K562 (cell line): ENCODE data around the gene SYPL2. TPM values are rescaled to one million over a fixed set of nuclear protein-coding genes. Genes with fewer than 3 reads are reported as not detected.

Experiments
- ATAC-seq: fragments of 200-7000 bp; cut with Tn5 transposase; 3 replicates; pipeline ENCODE4 v1.9.1; 2020; ENCODE audit warnings: moderate library complexity
- BruUV-seq: library from RNA; stranded (reverse); fragments of 400-500 nt; replicated peaks from 2 replicates; lab custom pipeline; 2021; lab: Mats Ljungman, UMichigan
- CTCF ChIA-PET: fragments of 300-600 bp; formaldehyde crosslinking; extraction: SDS; loops from one replicate; lab custom pipeline; 2021; ENCODE audit warnings: low intra/inter-chr PET ratio; lab: Yijun Ruan, JAX
- POLR2A ChIA-PET: fragments of 300-600, 350-650 bp; sonication (Branson Sonifier 250); formaldehyde crosslinking; extraction: SDS; loops from one replicate; lab custom pipeline; 2021; ENCODE audit warnings: antibody characterized with exemption, inconsistent platforms; lab: Yijun Ruan, JAX
- DNase-seq, 4 experiments: peaks; one replicate each; pipeline versions ENCODE4 v3.0.0 to v3.0.0-alpha.2; 2011 to 2018; ENCODE audit warnings: low spot score in 3 of 4, mixed read lengths in 3 of 4; ENCODE audit errors: extremely low read depth in 1 of 4
- FAIRE-seq: peaks from 2 replicates; lab custom pipeline; 2011; peaks lifted over from hg19 to GRCh38; lab: Jason Lieb, UNC
- H2AFZ ChIP-seq: 2 replicates; pipeline ENCODE4 v1.6.0; 2011; ENCODE audit warnings: low read depth, low read length, control low read depth, inconsistent platforms
- H3K27ac ChIP-seq: fragments of 200-600 bp; 3 replicates; pipeline ENCODE4 v1.8.0; 2011; ENCODE audit warnings: low read depth, mild to moderate bottlenecking, control low read depth, inconsistent platforms, low read length, moderate library complexity, mixed read lengths; ENCODE audit errors: extremely low read depth
- H3K27me3 ChIP-seq, 2 experiments: fragments of 300-600 bp in 1 of 2; 2 replicates in 1 of 2; 3 replicates in 1 of 2; pipeline versions ENCODE4 v1.6.0 to v1.8.0; 2011; ENCODE audit warnings: inconsistent platforms in 2 of 2, low read length in 2 of 2, mild to moderate bottlenecking in 1 of 2, mixed read lengths in 1 of 2, moderate library complexity in 1 of 2; ENCODE audit not compliant: control insufficient read depth in 2 of 2, insufficient read depth in 2 of 2
- H3K36me3 ChIP-seq: fragments of 300-600 bp; 3 replicates; pipeline ENCODE4 v1.8.0; 2011; ENCODE audit warnings: mild to moderate bottlenecking, low read length, inconsistent platforms; ENCODE audit not compliant: control insufficient read depth, insufficient read depth
- H3K4me1 ChIP-seq, 2 experiments: fragments of 200-600 bp in 1 of 2; replicated peaks in 1 of 2; 2 replicates in 1 of 2; 3 replicates in 1 of 2; pipeline versions ENCODE4 v1.5.1 to v1.8.0; 2011; ENCODE audit warnings: inconsistent platforms in 2 of 2, low read length in 2 of 2, mild to moderate bottlenecking in 1 of 2, mixed read lengths in 1 of 2, moderate library complexity in 1 of 2; ENCODE audit not compliant: control insufficient read depth in 2 of 2, insufficient read depth in 2 of 2
- H3K4me2 ChIP-seq: 2 replicates; pipeline ENCODE4 v1.6.1; 2011; ENCODE audit warnings: low read length, control low read depth, inconsistent platforms, mixed read lengths; ENCODE audit not compliant: insufficient read depth
- H3K4me3 ChIP-seq: fragments of 200-600 bp; sonication (generic), shearing (Covaris generic); 2 replicates; pipeline ENCODE4 v1.5.1; 2016; ENCODE audit warnings: control low read depth, inconsistent platforms
- H3K79me2 ChIP-seq: fragments of 200-600 bp; 3 replicates; pipeline ENCODE4 v1.8.0; 2011; ENCODE audit warnings: low read length, inconsistent platforms; ENCODE audit not compliant: control insufficient read depth, insufficient read depth
- H3K9ac ChIP-seq, 2 experiments: 2 replicates each; pipeline versions ENCODE4 v1.6.0 to v1.6.1; 2011; ENCODE audit warnings: low read depth in 2 of 2, low read length in 2 of 2, control low read depth in 1 of 2, inconsistent platforms in 1 of 2, mild to moderate bottlenecking in 1 of 2, mixed read lengths in 1 of 2; ENCODE audit not compliant: insufficient read depth in 1 of 2
- H3K9me1 ChIP-seq: one replicate; pipeline ENCODE4 v1.6.0; 2011; ENCODE audit warnings: inconsistent platforms, mild to moderate bottlenecking, low read length, moderate library complexity; ENCODE audit not compliant: control insufficient read depth, insufficient read depth
- H3K9me3 ChIP-seq: replicated peaks from 2 replicates; pipeline ENCODE4 v1.5.1; 2011; ENCODE audit warnings: low read depth, low read length, inconsistent platforms; ENCODE audit not compliant: control insufficient read depth, insufficient read depth
- H4K20me1 ChIP-seq: replicated peaks from 2 replicates; pipeline ENCODE4 v1.6.1; 2011; ENCODE audit warnings: low read length, inconsistent platforms, mixed read lengths; ENCODE audit not compliant: control insufficient read depth, insufficient read depth
- ARID1B ChIP-seq: fragments of 450-650 bp; IDR thresholded peaks from 2 replicates; pipeline ENCODE4 v1.6.1; 2016; ENCODE audit warnings: antibody characterized with exemption, mild to moderate bottlenecking, inconsistent platforms
- BCOR ChIP-seq: fragments of 450-650 bp; IDR thresholded peaks from 2 replicates; pipeline ENCODE4 v1.6.1; 2016
- DPF2 ChIP-seq: fragments of 450-650 bp; IDR thresholded peaks from 2 replicates; pipeline ENCODE4 v1.6.1; 2016
- FOXA3 ChIP-seq, 2 experiments: fragments of 450-650 bp in 1 of 2; sonication (generic) in 1 of 2; formaldehyde crosslinking; IDR thresholded peaks in 1 of 2; conservative IDR thresholded peaks in 1 of 2; 2 replicates each; pipeline versions ENCODE4 v1.4.0 to v1.8.0; 2020 to 2022; ENCODE audit warnings: mild to moderate bottlenecking in 2 of 2, missing genetic modification reagents in 1 of 2
- GTF2E2 ChIP-seq: fragments of 200-800 bp; sonication (Bioruptor generic); IDR thresholded peaks from 2 replicates; pipeline ENCODE4 v1.6.1; 2016; ENCODE audit warnings: missing genetic modification characterization, missing compliant biosample characterization
- NONO ChIP-seq, 2 experiments: fragments of 200-400 bp in 1 of 2; fragments of 450-650 bp in 1 of 2; formaldehyde crosslinking in 1 of 2; IDR thresholded peaks; 2 replicates each; pipeline ENCODE4 v1.6.1; 2017; ENCODE audit warnings: low read depth in 2 of 2, mild to moderate bottlenecking in 2 of 2, moderate library complexity in 2 of 2, low read length in 1 of 2
- NR1H2 ChIP-seq: sonication (generic); formaldehyde crosslinking; IDR thresholded peaks from 2 replicates; pipeline ENCODE4 v1.4.0; 2020; ENCODE audit warnings: mild to moderate bottlenecking, missing genetic modification reagents
- PHB ChIP-seq: fragments of 250-450 bp; sonication (Bioruptor Pico); IDR thresholded peaks from 2 replicates; pipeline ENCODE4 v1.5.0; 2021
- RBM22 ChIP-seq: fragments of 200-400 bp; formaldehyde crosslinking; IDR thresholded peaks from 2 replicates; pipeline ENCODE4 v1.6.1; 2018; ENCODE audit warnings: low read length, low read depth; ENCODE audit not compliant: poor library complexity, severe bottlenecking
- SMARCC2 ChIP-seq: fragments of 450-650 bp; IDR thresholded peaks from 2 replicates; pipeline ENCODE4 v1.6.1; 2017; ENCODE audit warnings: antibody characterized with exemption, moderate library complexity, mild to moderate bottlenecking, low read depth
- YY1 ChIP-seq, 3 experiments: IDR thresholded peaks; 2 replicates each; pipeline ENCODE4 v1.6.1; 2011; ENCODE audit warnings: low read length in 2 of 3, mild to moderate bottlenecking in 2 of 3, moderate library complexity in 2 of 3, borderline replicate concordance in 1 of 3, control low read depth in 1 of 3, low read depth in 1 of 3; ENCODE audit not compliant: insufficient read depth in 3 of 3, insufficient replicate concordance in 2 of 3, control insufficient read depth in 1 of 3, insufficient read length in 1 of 3; ENCODE audit errors: extremely low read depth in 1 of 3
- ZNF75A ChIP-seq: fragments of 450-650 bp; formaldehyde crosslinking; IDR thresholded peaks from 2 replicates; pipeline ENCODE4 v1.4.0; 2020; ENCODE audit warnings: mild to moderate bottlenecking
- WGBS: fragments of 100-300 bp; shearing (Covaris generic); methylation state at CpG from one replicate; pipeline ENCODE4 v1.1.6; 2016; ENCODE audit warnings: low coverage, mixed read lengths; ENCODE audit not compliant: insufficient coverage; ENCODE audit errors: missing lambda C conversion rate; 5-methylcytosine and 5-hydroxymethylcytosine counted together
- in situ Hi-C: fragments of 300-500 bp; cut with MboI; formaldehyde crosslinking; loops from 4 replicates; pipeline ENCODE4 v1.15.0; 2018; ENCODE audit warnings: inconsistent platforms, mixed read lengths
- intact Hi-C: fragments of 100-400 bp; cut with micrococcal nuclease; formaldehyde crosslinking; loops from 2 replicates; pipeline ENCODE4 v1.14.2; 2022
- polyA plus RNA-seq, 8 experiments: library from polyadenylated mRNA; depleted of rRNA in 4 of 8; stranded (reverse) in 5 of 8; unstranded in 3 of 8; fragments of >200 nt; fragmentation: Nextera tagmentation in 2 of 8; fragmentation: Illumina TruSeq in 1 of 8; extraction: Ambion mirVana in 2 of 8; extraction: Trizol in 1 of 8; gene quantifications; 2 replicates each; pipeline versions ENCODE4 v1.2.1 to v1.2.3, GENCODE V29; 2011 to 2014; ENCODE audit warnings: inconsistent platforms in 1 of 8, missing spikeins in 1 of 8
- total RNA-seq, 7 experiments: library from RNA; depleted of rRNA in 6 of 7; stranded (reverse); fragments of >200 nt in 6 of 7; fragmentation: Illumina TruSeq in 2 of 7; extraction: Trizol in 2 of 7; gene quantifications; 2 replicates each; pipeline versions ENCODE4 v1.2.1 to v1.2.3, GENCODE V29; 2011 to 2021; ENCODE audit warnings: low replicate concordance in 1 of 7
- TF ChIP-seq, protein P1 (sequence below), 2 experiments: IDR thresholded peaks; 2 replicates each; pipeline ENCODE4 v1.6.1; 2012; ENCODE audit warnings: improper control_type of control experiment in 2 of 2, low read depth in 2 of 2, low read length in 2 of 2, borderline replicate concordance in 1 of 2
- TF ChIP-seq, protein P2 (sequence below), 2 experiments: fragments of 450-650 bp in 1 of 2; sonication (generic) in 1 of 2; formaldehyde crosslinking in 1 of 2; IDR thresholded peaks in 1 of 2; conservative IDR thresholded peaks in 1 of 2; 2 replicates each; pipeline versions ENCODE4 v1.6.1 to v1.8.1; 2016 to 2023; ENCODE audit warnings: mild to moderate bottlenecking in 2 of 2, moderate library complexity in 2 of 2, inconsistent platforms in 1 of 2, missing genetic modification reagents in 1 of 2
- TF ChIP-seq, protein P3 (sequence below): fragments of 250-450 bp; sonication (Bioruptor Pico); IDR thresholded peaks from 2 replicates; pipeline ENCODE4 v1.8.0; 2021; ENCODE audit warnings: moderate library complexity, mild to moderate bottlenecking, inconsistent platforms

The SYPL2 gene
- total and polyA plus RNA-seq, 9 of the 15 experiments (the other 6 are each of a cell fraction or from before 2014, with no cell fraction given) = 0.03 to 0.20 (median 0.07) TPM; not detected in 2

DNA sequence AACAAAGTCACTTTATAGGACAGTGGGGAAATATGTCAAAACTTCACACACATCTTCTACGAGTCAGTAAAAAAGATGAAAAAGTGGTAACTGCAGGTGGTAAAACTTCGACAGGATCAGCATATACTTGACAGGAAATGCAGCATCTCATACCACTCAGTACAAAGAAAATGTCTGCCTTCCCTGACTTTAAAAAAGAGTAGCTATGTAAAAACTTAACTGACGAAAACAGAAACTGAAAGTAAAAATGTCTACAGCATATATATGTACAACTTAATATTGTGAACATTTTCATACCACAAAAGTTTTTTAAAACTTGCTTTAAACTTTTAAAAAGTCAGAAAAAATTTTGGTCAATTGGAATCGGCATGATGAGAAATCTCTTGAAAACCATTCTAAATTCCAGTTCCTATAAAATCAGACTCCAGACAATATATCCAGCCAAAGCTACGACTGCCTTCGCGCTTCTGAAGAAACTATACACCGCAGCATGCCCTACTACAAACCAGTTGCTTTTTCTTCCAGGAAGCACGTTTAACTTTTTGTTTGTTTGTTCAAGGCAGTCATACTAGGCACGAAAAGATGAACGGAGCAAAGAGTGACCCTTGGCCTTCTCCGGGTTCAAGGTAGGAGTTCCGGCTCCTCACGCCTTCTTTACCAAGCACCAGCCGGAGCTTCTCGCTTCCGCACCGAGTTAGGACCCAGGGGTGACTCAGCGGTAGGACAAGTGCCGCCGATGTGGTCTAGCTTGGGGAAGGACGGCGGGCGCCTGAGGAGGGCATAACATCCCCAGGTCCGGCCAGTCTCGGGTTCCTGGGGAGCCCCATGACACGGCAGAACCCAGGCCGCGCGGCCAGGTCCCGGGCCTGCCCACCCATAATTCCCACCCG is 40.7 kb upstream of the SYPL2 start:
- Histone ChIP-seq H3K27ac (peak overlapping the region; percentile 87), H3K4me1 (peaks cover 18 to 23% of the 10 kb centered on the region in 2 experiments; a peak in 4 of 5 replicates), H3K36me3 (peaks cover 34% of the 10 kb centered on the region), H3K9me3 (no peaks in the 10 kb centered on the region), H3K9ac (peak overlapping the region; percentile 89 to 96), H3K4me2 (peak overlapping the region; percentile 94), H3K79me2 (peaks cover 63% of the 10 kb centered on the region), H2AFZ (peak overlapping the region; percentile 89), H3K4me3 (peak overlapping the region; percentile 60), H4K20me1 (no peaks in the 10 kb centered on the region), H3K9me1 (no peaks in the 10 kb centered on the region), H3K27me3 (no peaks in the 10 kb centered on the region)
- FAIRE-seq (peak; percentile 68), ATAC-seq (peak; percentile 80), DNase-seq (peak in 2 of 4 experiments; percentile 74 to 83)
- POLR2A ChIA-PET = interaction anchor here (0.6 to 3.5 kb wide), 24 partner anchors 9 to 318 kb away, joined by 3 to 25 read pairs (median 3); partner anchors contain the start of gene SARS1
- TSS peak; percentile 78 for BruUV-seq
- WGBS = 1% methylated on average over 32 of the region's 32 CpGs
- CTCF ChIA-PET = no interaction called here
- intact Hi-C loops (no loop called here), in situ Hi-C loops (no loop called here)
- TF ChIP-seq, protein P1, sequence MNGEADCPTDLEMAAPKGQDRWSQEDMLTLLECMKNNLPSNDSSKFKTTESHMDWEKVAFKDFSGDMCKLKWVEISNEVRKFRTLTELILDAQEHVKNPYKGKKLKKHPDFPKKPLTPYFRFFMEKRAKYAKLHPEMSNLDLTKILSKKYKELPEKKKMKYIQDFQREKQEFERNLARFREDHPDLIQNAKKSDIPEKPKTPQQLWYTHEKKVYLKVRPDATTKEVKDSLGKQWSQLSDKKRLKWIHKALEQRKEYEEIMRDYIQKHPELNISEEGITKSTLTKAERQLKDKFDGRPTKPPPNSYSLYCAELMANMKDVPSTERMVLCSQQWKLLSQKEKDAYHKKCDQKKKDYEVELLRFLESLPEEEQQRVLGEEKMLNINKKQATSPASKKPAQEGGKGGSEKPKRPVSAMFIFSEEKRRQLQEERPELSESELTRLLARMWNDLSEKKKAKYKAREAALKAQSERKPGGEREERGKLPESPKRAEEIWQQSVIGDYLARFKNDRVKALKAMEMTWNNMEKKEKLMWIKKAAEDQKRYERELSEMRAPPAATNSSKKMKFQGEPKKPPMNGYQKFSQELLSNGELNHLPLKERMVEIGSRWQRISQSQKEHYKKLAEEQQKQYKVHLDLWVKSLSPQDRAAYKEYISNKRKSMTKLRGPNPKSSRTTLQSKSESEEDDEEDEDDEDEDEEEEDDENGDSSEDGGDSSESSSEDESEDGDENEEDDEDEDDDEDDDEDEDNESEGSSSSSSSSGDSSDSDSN (IDR thresholded peaks at IDR 0.05; ENCODE audit: borderline replicate concordance in 1 of 2, low read depth in 2 of 2, low read length in 2 of 2) = peak; percentile 91 to 95
- TF ChIP-seq GTF2E2 (tag) = 0 out of 2 replicates have a peak, but pooled peaks have one; percentile 45
- peak; percentile 40; the same call in 1 of the 2 replicates for TF ChIP-seq ARID1B
- TF ChIP-seq NR1H2 (CRISPR knock-in tag) = 0 out of 2 replicates have a peak, but pooled peaks have one; percentile 87
- peak; percentile 33 for TF ChIP-seq BCOR
- TF ChIP-seq ZNF75A (CRISPR knock-in tag) = 0 out of 2 replicates have a peak, but pooled peaks have one; percentile 26
- TF ChIP-seq, protein P2, sequence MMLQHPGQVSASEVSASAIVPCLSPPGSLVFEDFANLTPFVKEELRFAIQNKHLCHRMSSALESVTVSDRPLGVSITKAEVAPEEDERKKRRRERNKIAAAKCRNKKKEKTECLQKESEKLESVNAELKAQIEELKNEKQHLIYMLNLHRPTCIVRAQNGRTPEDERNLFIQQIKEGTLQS (IDR thresholded peaks at IDR 0.05) = peak; percentile 80
- TF ChIP-seq, protein P2 (CRISPR knock-in tag; conservative IDR thresholded peaks at IDR 0.05) = peak; percentile 64; the same call in 1 of the 2 replicates
- TF ChIP-seq YY1 (IDR thresholded peaks at IDR 0.05; ENCODE audit: borderline replicate concordance in 1 of 3, control insufficient read depth in 1 of 3, extremely low read depth in 1 of 3, insufficient read depth in 3 of 3, insufficient read length in 1 of 3, insufficient replicate concordance in 2 of 3, low read depth in 1 of 3, low read length in 2 of 3) = peak in 2 of 3 experiments; percentile 14 to 46
- TF ChIP-seq FOXA3 (CRISPR knock-in tag; conservative IDR thresholded peaks at IDR 0.05 in 1 of 2, IDR thresholded peaks at IDR 0.05 in 1 of 2) = 0 out of 4 replicates have a peak, but pooled peaks of 1 of the 2 experiments have one; percentile 9
- peak; percentile 78 for TF ChIP-seq RBM22
- TF ChIP-seq NONO (IDR thresholded peaks at IDR 0.05; ENCODE audit: low read depth in 2 of 2, low read length in 1 of 2) = 0 out of 4 replicates have a peak, but pooled peaks of 1 of the 2 experiments have one; percentile 10
- TF ChIP-seq PHB (CRISPR knock-in tag) = 0 out of 2 replicates have a peak, but pooled peaks have one; percentile 59
- peak; percentile 69 for TF ChIP-seq SMARCC2
- TF ChIP-seq DPF2 = peak; percentile 51; the same call in 1 of the 2 replicates
- TF ChIP-seq, protein P3, sequence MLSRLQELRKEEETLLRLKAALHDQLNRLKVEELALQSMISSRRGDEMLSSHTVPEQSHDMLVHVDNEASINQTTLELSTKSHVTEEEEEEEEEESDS (CRISPR knock-in tag) = no peak
